GM12872 (cell line): ENCODE data around the gene PDLIM7.

Source experiments
- CTCF ChIP-seq: IDR thresholded peaks from 3 replicates; pipeline ENCODE4 v1.5.1; 2011; ENCODE audit warnings: low read depth, mild to moderate bottlenecking, low read length, moderate library complexity; ENCODE audit not compliant: insufficient read depth

Gene PDLIM7

DNA sequence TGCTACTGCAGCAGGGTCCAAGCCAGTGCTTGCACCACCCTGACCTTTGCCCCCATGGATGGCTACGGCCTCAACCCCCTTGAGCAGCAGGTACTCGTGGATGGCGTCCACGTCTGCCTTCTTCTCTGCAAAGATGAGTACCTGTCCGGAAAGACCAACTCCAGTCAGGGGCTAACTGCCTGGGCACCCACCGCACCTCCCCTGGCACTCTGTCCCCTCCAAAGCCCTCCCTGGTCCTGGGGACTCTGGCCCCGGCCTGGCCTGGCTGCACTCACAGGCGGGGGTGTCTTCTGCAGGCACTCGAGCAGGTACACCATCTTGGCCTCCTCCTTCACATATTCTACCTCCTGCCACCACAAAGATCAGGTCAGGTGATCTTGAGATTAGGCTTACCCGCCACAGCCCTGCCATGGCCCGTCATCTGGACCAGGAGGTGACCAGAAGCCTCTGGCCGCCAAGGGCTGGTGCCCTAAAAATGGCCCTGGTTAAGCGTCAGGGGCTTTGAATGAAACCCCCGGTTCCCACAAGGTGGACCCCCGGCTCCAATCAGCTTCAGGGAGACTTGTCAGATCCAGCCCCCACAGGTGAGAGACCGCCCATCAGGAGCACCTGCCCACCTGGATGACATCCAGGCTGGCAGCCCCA, 15.5 kb upstream of the PDLIM7 start:
- no peak for TF ChIP-seq CTCF

DNA sequence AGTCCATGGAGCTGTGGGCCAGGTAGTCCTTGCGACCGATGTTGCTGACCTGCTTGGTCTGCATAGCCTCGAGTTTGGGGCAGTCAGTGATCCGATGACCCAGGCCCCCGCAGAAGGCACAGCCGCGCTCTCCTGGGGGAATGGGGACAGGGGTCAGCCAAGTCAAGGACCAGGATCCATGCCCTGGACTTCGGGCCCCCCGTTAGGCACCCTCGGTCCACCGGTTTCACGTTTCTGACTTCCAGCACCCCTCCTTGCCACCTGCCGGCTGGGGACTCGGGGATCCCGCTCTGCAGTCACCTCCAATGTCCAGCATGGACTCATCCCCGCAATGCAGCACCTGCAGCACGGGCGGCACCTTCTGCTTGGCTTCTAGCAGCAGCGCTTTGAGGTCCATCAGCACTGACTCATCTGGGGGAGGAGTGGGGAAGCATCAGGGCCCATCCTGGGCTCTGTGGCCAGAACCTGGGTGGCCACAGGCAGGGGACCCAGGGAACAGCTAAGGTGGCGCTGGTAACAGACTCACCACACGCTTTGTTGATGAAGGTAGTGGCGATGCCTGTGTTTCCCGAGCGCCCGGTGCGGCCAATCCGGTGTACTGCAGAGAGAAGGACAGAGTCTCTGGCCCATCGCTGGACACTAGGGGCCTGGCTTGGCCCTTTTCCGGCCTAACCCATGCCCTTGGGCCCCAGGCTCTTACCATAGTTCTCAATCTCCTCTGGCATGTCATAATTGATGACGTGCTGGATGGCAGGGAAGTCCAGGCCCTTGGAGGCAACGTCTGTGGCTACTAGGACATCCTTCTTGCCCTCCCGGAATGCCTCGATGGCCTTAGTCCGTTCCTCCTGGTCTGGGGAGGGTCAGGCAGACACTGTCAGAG, 14.6 kb upstream of the PDLIM7 start:
- TF ChIP-seq CTCF, result no peak

DNA sequence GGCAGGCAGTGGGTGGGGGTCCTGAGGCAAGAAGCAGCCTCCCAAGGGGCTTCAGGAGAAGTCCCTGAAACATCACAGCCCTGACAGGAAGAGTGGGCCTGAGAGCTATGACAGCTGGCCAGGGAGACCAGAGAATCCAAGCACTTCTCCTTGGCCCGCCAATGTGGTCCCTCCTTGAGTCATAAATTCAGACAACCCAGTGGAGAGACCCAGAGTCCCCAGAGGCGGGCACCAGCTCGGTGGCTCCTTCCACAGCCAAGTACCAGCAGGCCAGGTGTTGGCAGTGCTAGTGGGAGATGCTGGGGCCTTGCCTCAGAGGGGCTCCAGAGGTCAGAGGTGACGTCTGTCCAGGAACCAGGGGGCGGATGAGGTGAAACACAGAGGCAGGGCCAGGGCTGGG, 13.8 kb upstream of the PDLIM7 start:
- no peak for TF ChIP-seq CTCF

GRCh38 chr5:177510567-177511053, 13.2 kb upstream of the PDLIM7 start:
- no peak for TF ChIP-seq CTCF

GRCh38 chr5:177509991-177510566, 12.7 kb upstream of the PDLIM7 start:
- TF ChIP-seq CTCF, result peak; percentile 27; the same call in 1 of the 3 replicates

DNA sequence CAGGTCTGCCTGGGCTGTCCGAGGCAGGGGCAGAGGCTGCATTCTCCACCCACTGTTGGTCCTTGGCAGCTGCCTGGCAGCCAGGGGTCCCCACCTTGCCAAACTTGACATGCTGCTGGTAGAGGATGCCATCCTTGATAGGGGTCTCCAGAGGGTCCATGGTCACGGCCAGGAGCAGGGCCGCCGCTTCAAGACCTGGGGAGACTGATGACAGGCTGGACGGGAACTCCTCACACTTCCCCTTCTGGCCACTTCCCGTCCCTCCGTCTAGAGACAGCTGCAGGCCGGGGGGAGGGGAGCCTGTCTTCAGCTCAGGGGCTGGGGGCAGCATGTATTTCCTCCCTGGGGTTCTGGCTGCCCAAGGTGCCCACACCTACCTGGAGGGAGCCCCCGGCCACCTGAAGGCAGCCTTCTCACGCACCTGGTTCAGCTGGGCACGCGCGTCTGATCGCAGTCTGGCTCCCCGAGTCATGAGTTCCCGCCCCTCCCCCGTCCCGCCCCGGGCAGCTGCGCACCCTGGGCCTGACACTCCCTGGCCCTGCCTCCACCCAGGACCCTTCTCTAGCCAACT, 12.1 kb upstream of the PDLIM7 start, which contains the start of gene DOK3:
TSS of gene DOK3 (minus strand) at position 446 of the 571 bp plus-strand sequence. CDS start at position 160, 286 bp downstream.
- no peak for TF ChIP-seq CTCF

DNA sequence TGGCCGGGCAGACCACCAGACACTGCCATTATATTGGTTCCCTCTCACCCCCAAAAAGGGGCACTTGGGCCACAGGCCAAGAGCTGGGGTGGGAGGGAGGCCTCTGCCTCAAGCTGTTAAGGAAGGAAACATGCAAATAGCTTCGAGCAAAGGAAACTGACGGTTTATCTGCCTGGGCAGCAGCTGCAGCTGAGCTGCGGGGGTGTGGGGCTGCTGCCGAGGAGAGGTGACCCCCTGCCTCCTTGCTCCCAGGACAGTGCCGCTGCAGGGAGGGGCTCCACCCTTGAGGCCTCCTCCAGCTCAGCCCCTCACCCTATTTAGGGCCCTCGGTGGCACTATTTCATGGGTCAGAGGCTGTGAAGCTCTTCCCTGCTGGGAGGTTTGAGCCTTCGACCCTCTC, 11.4 kb upstream of the PDLIM7 start:
- TF ChIP-seq CTCF, result no peak
